ENCODE results near the gene CRCP.

Gene CRCP

GRCh38 chr7:66198469-66198868 is 83.8 kb downstream of the CRCP start:
- DNase-seq, result no peak

GRCh38 chr7:66198956-66199355 is 84.3 kb downstream of the CRCP start:
- DNase-seq, result no peak

- no peak for DNase-seq
Observed at GRCh38 chr7:66202441-66202840, 87.8 kb downstream of the CRCP start.
